Transverse colon (tissue), 3 donors: ENCODE data around the gene FRYL.
"Not testable (repeated sequence)": the region's sequence is repeated elsewhere in the genome, so short reads cannot be mapped to it uniquely, and the experiment has no call there.

Experiments used
- CTCF ChIP-seq, 5 experiments: fragments of 200-600 bp in 3 of 5; fragments of 450-650 bp in 2 of 5; sonication (generic) in 3 of 5; IDR thresholded peaks; 1 replicate in 2 of 5; 2 replicates in 3 of 5; pipeline ENCODE4 v1.5.1; 2016 to 2017; ENCODE audit warnings: antibody characterized with exemption in 5 of 5, inconsistent platforms in 3 of 5, mild to moderate bottlenecking in 2 of 5, moderate library complexity in 1 of 5
- EP300 ChIP-seq: sonication (generic); formaldehyde crosslinking; IDR thresholded peaks from one replicate; pipeline ENCODE4 v1.6.1; 2017; ENCODE audit warnings: antibody characterized with exemption, low read depth
- POLR2A ChIP-seq: fragments of 450-650 bp; IDR thresholded peaks from one replicate; pipeline ENCODE4 v1.6.1; 2016; ENCODE audit warnings: antibody characterized with exemption, mild to moderate bottlenecking, moderate library complexity

- TF ChIP-seq EP300; POLR2A; CTCF (IDR thresholded peaks at IDR 0.05): not testable (repeated sequence)
These were observed 97.2 kb downstream of the FRYL start for GRCh38 chr4:48682870-48683269.
